SU-DHL-6 (cell line): ENCODE data around the gene THSD8.
A peak's percentile ranks its signal among the peaks of the same experiment; 100 is the strongest.

Source experiments
- H2AFZ ChIP-seq: fragments of 200-600 bp; sonication (generic); 2 replicates; pipeline ENCODE4 v1.6.1; 2014; ENCODE audit warnings: low read depth, mild to moderate bottlenecking, moderate library complexity, mixed read lengths, antibody characterized with exemption, low read length; ENCODE audit not compliant: severe bottlenecking
- H3F3A ChIP-seq: fragments of 200-600 bp; shearing (Covaris generic); 2 replicates; pipeline ENCODE4 v1.6.0; 2016; ENCODE audit warnings: antibody characterized with exemption, mild to moderate bottlenecking; ENCODE audit not compliant: insufficient read depth
- H3K27ac ChIP-seq: fragments of 200-600 bp; sonication (generic); 2 replicates; pipeline ENCODE4 v1.5.1; 2016; ENCODE audit warnings: low read depth, mild to moderate bottlenecking, low read length, moderate library complexity, mixed read lengths
- H3K27me3 ChIP-seq: fragments of 200-600 bp; sonication (generic), shearing (Covaris generic); 2 replicates; pipeline ENCODE4 v1.6.0; 2014; ENCODE audit warnings: mild to moderate bottlenecking, low read length
- H3K36me3 ChIP-seq: fragments of 200-600 bp; sonication (generic); 2 replicates; pipeline ENCODE4 v1.6.1; 2014; ENCODE audit warnings: mild to moderate bottlenecking, low read length, mixed read lengths
- H3K4me2 ChIP-seq: fragments of 300-600, 200-600 bp; shearing (Covaris generic), sonication (generic); 2 replicates; pipeline ENCODE4 v1.6.0; 2014; ENCODE audit warnings: low read length, low read depth, mild to moderate bottlenecking; ENCODE audit not compliant: poor library complexity, severe bottlenecking
- H3K4me3 ChIP-seq: fragments of 200-600 bp; sonication (generic); 2 replicates; pipeline ENCODE4 v1.5.1; 2014; ENCODE audit warnings: antibody characterized with exemption, low read length, mild to moderate bottlenecking, mixed read lengths; ENCODE audit not compliant: insufficient read depth, poor library complexity, severe bottlenecking
- H3K79me2 ChIP-seq: fragments of 200-600 bp; sonication (generic); 2 replicates; pipeline ENCODE4 v1.6.1; 2014; ENCODE audit warnings: mild to moderate bottlenecking, low read length, moderate library complexity; ENCODE audit not compliant: insufficient read depth
- H3K9ac ChIP-seq: fragments of 200-600 bp; sonication (generic); 2 replicates; pipeline ENCODE4 v1.7.0; 2014; ENCODE audit warnings: mild to moderate bottlenecking, low read length
- H3K9me2 ChIP-seq: fragments of 200-600 bp; sonication (generic); replicated peaks from 2 replicates; pipeline ENCODE4 v1.6.1; 2014; ENCODE audit warnings: low read length; ENCODE audit not compliant: insufficient read depth
- H3K9me3 ChIP-seq: fragments of 200-600 bp; sonication (generic); 2 replicates; pipeline ENCODE4 v1.6.1; 2014; ENCODE audit warnings: low read length, mixed read lengths; ENCODE audit not compliant: insufficient read depth
- H4K20me1 ChIP-seq: fragments of 200-600 bp; sonication (generic); 2 replicates; pipeline ENCODE4 v1.6.1; 2014; ENCODE audit warnings: low read depth, mild to moderate bottlenecking, antibody characterized with exemption, low read length, moderate library complexity, mixed read lengths
- CTCF ChIP-seq: fragments of 200-600 bp; sonication (generic); IDR thresholded peaks from one replicate; pipeline ENCODE4 v1.5.1; 2017; ENCODE audit warnings: antibody characterized with exemption, mild to moderate bottlenecking, low read length, moderate library complexity; ENCODE audit not compliant: insufficient read depth, poor library complexity, severe bottlenecking
- EZH2phosphoT487 ChIP-seq: fragments of 200-600 bp; sonication (generic), shearing (Covaris generic); conservative IDR thresholded peaks from 2 replicates; pipeline ENCODE4 v1.6.1; 2018; ENCODE audit warnings: mild to moderate bottlenecking, antibody characterized with exemption, low read length, moderate library complexity, mixed read lengths

The THSD8 gene

GRCh38 chr19:12793290-12794195 is 8.3 kb upstream of the THSD8 start:
- no peaks in the 10 kb centered on the region for H3K9me3 ChIP-seq
- no peaks in the 10 kb centered on the region for H4K20me1 ChIP-seq
- no peaks in the 10 kb centered on the region for H3K27me3 ChIP-seq
- peak overlapping the region; percentile 77 for H3K9ac ChIP-seq
- no peak for TF ChIP-seq EZH2phosphoT487
- no peak for TF ChIP-seq CTCF
- H3K79me2 ChIP-seq: no peaks in the 10 kb centered on the region
- peaks cover 30% of the 10 kb centered on the region for H3F3A ChIP-seq
- no peaks in the 10 kb centered on the region for H3K9me2 ChIP-seq
- H3K27ac ChIP-seq: peak overlapping the region; percentile 70
- peak overlapping the region; percentile 65 for H2AFZ ChIP-seq
- no peaks in the 10 kb centered on the region for H3K36me3 ChIP-seq
- H3K4me3 ChIP-seq: peak overlapping the region; percentile 60
- peak overlapping the region; percentile 94 for H3K4me2 ChIP-seq

- peak overlapping the region; percentile 65 for H2AFZ ChIP-seq
- peak overlapping the region; percentile 94 for H3K4me2 ChIP-seq
- H3K9ac ChIP-seq: peak overlapping the region; percentile 77
- peaks cover 25% of the 10 kb centered on the region for H3F3A ChIP-seq
- no peaks in the 10 kb centered on the region for H4K20me1 ChIP-seq
- no peaks in the 10 kb centered on the region for H3K9me2 ChIP-seq
- peak overlapping the region; percentile 60 for H3K4me3 ChIP-seq
- TF ChIP-seq EZH2phosphoT487: no peak
- no peak for TF ChIP-seq CTCF
- no peaks in the 10 kb centered on the region for H3K36me3 ChIP-seq
- H3K27me3 ChIP-seq: no peaks in the 10 kb centered on the region
- H3K27ac ChIP-seq: peak overlapping the region; percentile 56
- H3K79me2 ChIP-seq: no peaks in the 10 kb centered on the region
- no peaks in the 10 kb centered on the region for H3K9me3 ChIP-seq
Measured at GRCh38 chr19:12794196-12794941, 7.5 kb upstream of the THSD8 start.

GRCh38 chr19:12794971-12795381 is 6.9 kb upstream of the THSD8 start:
- no peak overlapping the region for H3K27ac ChIP-seq
- no peaks in the 10 kb centered on the region for H4K20me1 ChIP-seq
- no peak overlapping the region for H3K4me3 ChIP-seq
- no peak overlapping the region for H2AFZ ChIP-seq
- H3K4me2 ChIP-seq: no peak overlapping the region
- no peaks in the 10 kb centered on the region for H3K9me2 ChIP-seq
- no peaks in the 10 kb centered on the region for H3K79me2 ChIP-seq
- peaks cover 25% of the 10 kb centered on the region for H3F3A ChIP-seq
- no peaks in the 10 kb centered on the region for H3K27me3 ChIP-seq
- TF ChIP-seq CTCF (no peak), EZH2phosphoT487 (no peak)
- H3K9me3 ChIP-seq: no peaks in the 10 kb centered on the region
- no peak overlapping the region for H3K9ac ChIP-seq
- H3K36me3 ChIP-seq: no peaks in the 10 kb centered on the region
